ENCODE data around the gene ANGEL2. TPM values are rescaled to one million over a fixed set of nuclear protein-coding genes. Genes with fewer than 3 reads are reported as not detected.
"Not testable (repeated sequence)": the region's sequence is repeated elsewhere in the genome, so short reads cannot be mapped to it uniquely, and the experiment has no call there.

Gene ANGEL2
- total RNA-seq, 1 donor from 2014 or later = 15.6 TPM

DNA sequence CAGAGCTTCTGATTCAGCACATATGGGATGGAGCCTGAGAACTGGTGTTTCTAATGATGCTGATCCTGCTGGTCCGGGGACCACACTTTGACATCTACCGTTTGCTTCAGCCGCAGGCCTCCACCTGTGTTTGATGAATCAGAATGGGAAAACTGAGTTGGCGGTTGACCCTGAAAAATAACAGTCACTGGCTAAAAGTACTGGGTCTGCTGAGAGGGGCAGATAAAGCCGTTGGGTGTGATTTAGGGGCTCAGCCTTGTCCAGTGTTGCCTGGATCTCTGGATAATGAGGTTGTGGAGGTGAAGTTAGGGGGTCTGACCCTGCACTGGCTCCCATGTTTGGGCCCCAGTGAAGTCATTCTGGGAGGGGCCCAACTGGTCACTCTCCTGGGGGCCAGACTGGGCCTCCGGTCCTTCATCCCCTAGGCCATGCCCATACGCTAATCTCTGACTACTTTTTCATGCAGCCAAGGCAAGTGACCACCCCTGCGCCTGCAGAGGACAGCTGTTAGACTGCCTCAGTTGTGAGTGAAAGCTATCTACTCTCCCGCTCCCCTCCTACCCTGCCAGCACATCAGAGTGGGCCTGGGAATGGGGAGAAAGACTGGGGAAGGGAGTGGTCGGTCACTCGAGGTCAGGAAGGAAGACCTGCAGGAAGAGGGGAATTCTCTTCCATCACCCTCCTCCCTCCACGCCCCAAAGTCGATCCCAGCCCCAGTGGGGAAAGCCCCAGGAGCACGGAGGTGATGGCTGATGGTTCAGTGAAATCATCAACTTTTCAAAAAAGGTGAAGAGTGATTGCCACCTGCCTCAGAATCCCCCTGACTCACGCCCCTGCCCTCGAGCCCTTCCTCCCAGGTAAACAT is 37.7 kb downstream of the ANGEL2 start:
- DNase-seq (ENCODE audit: low spot score) (peak; percentile 18), ATAC-seq (no peak)

- peak; percentile 27 for DNase-seq (ENCODE audit: low spot score)
- ATAC-seq = no peak
Observed at GRCh38 chr1:212976586-212976985, 39.1 kb downstream of the ANGEL2 start.

- ATAC-seq = no peak
- DNase-seq (ENCODE audit: low spot score) = peak; percentile 26
Observed at GRCh38 chr1:212975111-212975918, 40.4 kb downstream of the ANGEL2 start.

GRCh38 chr1:212974711-212975110 is 41.0 kb downstream of the ANGEL2 start:
- ATAC-seq = no peak
- peak; percentile 19 for DNase-seq (ENCODE audit: low spot score)

DNA sequence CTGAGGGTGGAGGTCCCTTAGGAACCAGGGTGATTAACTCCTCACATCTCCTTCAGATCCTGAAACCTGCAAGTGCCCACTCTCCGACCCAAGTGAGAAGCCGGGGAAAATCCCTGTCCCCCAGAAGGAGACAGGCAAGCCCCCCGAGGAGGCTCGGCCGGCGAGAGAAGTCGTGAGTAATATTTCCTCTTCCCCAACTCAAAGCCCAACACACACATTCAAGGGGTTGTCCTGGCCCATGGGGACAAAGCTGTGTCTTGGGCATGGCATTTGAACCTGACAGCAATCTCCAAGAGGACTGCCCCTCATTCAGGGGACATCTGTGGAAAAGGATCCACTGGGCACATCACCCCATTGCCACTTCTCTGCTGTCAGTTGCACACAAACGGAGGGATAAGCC is 41.8 kb downstream of the ANGEL2 start:
- no peak for ATAC-seq
- DNase-seq (ENCODE audit: low spot score) = no peak

GRCh38 chr1:212973426-212973825 is 42.2 kb downstream of the ANGEL2 start:
- DNase-seq (ENCODE audit: low spot score) (peak; percentile 12), ATAC-seq (no peak)

DNA sequence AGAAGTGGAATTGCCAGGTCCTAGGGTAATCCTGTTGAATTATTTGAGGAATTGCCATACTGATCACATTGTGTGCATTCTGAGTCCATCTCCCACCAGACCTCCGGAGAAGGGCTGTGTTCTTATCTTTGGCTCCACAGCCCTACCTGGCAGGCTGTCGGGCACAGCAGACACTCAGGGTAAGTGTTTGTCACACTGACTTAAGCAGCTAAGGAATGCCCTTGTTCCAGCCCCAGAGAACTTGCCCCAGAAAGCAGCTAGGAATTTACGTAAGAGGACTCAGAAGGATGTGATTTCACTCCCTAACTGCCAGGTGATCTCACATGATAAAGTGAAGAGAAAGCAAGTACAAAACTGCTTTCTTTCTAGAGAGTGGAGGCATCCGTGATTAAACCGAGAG is 44.4 kb downstream of the ANGEL2 start:
- no peak for DNase-seq (ENCODE audit: low spot score)
- ATAC-seq = no peak

GRCh38 chr1:212970085-212970484 is 45.6 kb downstream of the ANGEL2 start:
- ATAC-seq (no peak), DNase-seq (ENCODE audit: low spot score) (no peak)

- ATAC-seq = no peak
- DNase-seq (ENCODE audit: low spot score) = no peak
Observed at GRCh38 chr1:212968368-212968863, 47.3 kb downstream of the ANGEL2 start.

DNA sequence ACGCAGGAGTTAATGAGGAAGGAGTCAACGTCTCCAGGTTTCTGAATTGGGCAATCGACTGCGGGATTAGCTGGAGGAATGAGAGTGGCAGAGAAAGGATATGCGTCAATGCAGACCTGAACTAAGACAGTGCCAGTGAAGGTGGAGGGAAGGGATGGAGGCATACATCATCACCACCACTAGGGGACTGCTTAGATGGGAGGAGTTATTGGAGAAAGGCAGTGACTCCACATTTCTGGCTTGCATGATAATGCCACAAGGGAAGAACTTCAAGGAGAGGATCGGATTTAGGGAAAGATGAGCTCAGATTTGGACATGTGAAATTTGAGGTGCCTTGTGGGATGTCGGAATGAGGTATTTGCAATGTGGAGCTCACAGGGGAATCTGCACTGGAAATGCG is 47.9 kb downstream of the ANGEL2 start:
- ATAC-seq = peak; percentile 79
- DNase-seq (ENCODE audit: low spot score) = no peak

- DNase-seq (ENCODE audit: low spot score) (no peak), ATAC-seq (no peak)
Observed at GRCh38 chr1:212966616-212967015, 49.1 kb downstream of the ANGEL2 start.

- ATAC-seq; DNase-seq (ENCODE audit: low spot score): not testable (repeated sequence)
Observed at GRCh38 chr1:212964993-212965392, 50.7 kb downstream of the ANGEL2 start.

DNA sequence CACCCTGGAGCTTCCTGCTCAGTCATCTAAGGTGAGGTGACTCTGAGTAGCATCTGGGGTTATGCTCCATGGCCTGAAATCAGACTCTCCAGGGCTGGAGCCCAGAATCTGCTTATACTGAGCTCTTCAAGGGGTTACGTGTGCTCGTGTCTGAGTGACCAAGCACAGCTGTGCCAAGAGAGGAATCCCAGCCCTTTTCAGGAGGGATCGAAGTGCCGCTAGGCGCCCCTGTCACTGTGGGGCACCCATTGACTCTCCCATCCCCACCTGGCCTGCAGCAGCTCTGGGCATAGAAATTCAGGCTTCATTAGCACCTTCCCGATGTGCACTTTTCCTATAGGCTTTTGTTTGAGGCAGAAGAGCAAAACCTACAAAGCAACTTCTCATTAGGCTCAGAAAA is 51.6 kb downstream of the ANGEL2 start:
- no peak for ATAC-seq
- DNase-seq (ENCODE audit: low spot score) = no peak

GRCh38 chr1:212962509-212962908 is 53.2 kb downstream of the ANGEL2 start:
- ATAC-seq (no peak), DNase-seq (ENCODE audit: low spot score) (no peak)

DNA sequence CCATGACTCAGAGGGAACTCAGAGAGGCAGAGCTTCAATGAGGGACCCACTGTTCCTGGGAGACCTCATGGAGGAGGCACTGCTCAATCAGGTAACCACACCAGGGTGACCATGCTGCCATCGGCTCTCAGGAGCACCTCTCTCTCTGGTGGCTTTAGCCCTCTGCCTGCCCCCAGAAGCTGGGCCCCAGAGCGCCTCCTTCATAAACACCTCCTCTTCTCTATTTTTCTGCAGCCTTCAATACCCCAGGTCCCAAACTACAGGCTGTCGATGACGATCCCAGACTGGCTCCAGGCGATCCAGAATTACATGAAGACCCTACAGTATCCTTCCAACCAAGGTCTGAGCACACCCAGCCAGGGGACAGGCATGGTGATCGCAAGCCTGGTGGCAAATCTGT is 54.7 kb downstream of the ANGEL2 start:
- DNase-seq (ENCODE audit: low spot score) (no peak), ATAC-seq (no peak)

DNA sequence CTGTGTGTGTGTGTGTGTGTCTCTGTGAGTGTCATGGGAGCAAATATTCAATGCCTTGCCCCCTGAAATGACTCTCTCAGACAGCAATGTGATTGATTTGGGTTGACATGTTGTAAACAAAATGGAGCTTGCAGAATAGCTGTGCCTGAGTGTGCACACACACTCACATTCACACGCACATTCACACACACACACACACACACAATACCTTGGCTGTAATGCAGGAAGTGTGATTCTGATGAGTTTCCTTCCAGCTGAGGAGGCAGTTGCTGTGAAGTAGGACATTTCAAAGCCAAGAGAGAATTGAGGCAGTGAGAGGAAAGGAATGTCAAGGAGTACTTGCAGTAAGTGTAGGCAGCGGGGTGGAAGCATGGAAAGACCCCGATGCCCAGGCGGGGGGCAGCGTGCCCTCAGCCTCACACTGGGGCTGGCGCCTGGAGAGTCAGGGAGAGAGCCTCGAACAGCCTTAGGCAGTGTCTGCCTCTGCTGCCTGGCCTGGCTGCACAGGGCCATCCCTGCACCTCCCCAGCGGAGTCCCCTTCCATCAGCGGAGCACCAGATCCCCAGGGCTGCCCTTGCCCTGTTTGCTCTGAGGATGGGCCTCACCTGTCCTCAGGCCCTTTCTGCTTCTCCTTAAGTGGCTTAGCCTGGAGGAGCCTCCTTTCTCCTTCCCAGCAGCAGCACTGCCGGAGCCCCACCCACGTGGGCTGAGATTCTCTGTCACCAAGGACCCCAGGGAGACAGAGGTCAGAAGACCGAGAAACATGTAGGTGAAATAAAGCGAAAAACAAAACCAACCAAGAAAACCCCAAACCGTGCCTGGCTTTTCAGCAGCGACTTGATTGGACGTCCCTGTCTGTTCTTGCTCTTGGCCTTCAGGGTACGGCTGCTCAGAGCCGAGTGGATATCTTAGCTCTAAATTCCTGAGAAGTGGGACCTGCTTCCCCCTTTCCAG is 56.1 kb downstream of the ANGEL2 start:
- ATAC-seq (no peak), DNase-seq (ENCODE audit: low spot score) (no peak)

DNA sequence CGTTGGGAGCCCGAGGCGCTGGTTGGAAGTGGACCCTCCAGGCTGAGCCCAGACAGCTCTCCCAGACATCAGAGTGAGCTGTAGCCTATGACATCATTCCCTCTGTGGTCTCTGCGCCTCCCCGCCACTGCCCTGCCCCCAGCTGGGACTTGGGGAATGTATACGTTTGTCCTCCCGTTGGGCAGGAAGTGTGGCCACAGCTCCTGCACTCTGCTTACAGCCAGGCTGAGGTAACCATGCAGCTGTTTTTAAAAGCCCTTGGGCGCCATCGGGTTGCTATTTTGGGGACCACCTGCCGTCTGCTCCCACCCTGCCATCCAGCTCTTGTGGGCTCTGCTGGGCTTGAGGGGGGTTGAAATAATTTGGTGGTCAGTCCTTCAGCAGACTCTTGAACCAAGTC is 57.5 kb downstream of the ANGEL2 start:
- no peak for ATAC-seq

GRCh38 chr1:212957546-212957945 is 58.1 kb downstream of the ANGEL2 start:
- no peak for DNase-seq (ENCODE audit: low spot score)
- no peak for ATAC-seq

More for the DNA sequence above, 57.5 kb downstream of the ANGEL2 start:
- DNase-seq (ENCODE audit: low spot score) = no peak

DNA sequence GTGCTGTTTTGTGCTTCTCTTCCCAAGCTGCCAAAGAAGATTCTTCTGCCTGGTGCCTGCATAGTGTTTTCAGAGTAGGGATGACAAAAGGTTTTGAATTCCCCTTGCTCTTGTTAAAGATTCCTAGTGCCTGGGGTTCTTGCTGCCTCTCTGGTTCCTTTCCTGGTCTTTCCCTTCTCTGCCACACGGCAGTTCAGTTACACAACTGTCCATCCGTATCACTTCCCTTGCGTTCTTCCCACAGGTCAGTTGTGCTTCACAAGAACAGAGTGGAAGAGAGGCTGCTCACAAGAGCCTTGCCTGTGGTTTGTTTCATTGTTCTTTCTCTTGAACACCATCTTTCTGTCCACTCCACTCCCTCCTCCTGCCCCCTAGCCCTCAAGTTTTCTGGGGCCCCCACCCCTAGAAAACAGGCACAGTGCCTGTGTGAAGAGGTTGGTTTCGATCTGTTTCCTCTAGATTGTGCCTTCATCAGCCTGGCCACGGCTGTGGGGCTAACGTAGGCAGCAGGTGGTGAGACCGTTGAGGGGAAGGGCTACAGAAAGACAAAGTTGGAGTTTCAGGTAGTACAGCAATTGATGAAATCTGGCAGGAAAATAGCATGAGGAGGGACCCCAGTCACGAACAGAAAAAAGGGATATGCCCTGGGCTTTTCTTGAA is 59.6 kb downstream of the ANGEL2 start:
- DNase-seq (ENCODE audit: low spot score) (no peak), ATAC-seq (no peak)

DNA sequence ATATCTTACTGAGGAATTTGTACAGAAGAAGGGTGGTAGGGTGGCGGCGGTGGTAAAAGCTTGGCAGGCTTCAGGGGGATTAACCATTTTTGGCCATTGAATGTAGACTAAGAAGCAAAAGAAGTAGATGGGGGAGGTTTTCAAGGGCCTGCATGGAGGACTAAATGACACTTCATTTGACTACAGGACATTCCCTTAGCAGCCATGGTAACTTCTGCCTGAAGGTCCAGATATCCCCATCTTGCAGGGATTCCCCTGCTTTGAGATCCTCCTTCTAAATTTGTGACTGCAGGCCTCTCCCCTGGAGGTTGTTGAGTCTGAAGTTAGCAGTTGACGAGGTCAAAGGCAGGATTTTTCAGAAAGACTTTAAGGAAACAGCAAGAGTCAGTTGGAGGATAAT is 60.6 kb downstream of the ANGEL2 start:
- ATAC-seq = no peak
- DNase-seq (ENCODE audit: low spot score) = no peak

Data from left lobe of liver (tissue), 2 donors.